ENCODE measurements around the gene COG4.
"Not testable (repeated sequence)": the region's sequence is repeated elsewhere in the genome, so short reads cannot be mapped to it uniquely, and the experiment has no call there.

Gene COG4

GRCh38 chr16:70523076-70523742 is at the start of gene COG4:
COG4 (minus strand) TSS chr16:70523554; CDS start chr16:70523543, 11 bp downstream.
- in situ Hi-C loops (cut with MboI; ENCODE audit: low sequenced_read_pairs) = no loop called here

GRCh38 chr16:70572926-70573270 is 49.5 kb upstream of the COG4 start:
- in situ Hi-C loops (cut with MboI; ENCODE audit: low sequenced_read_pairs) = no loop called here

- in situ Hi-C loops (cut with MboI; ENCODE audit: low sequenced_read_pairs) = no loop called here
Observed at GRCh38 chr16:70572050-70572925, 48.9 kb upstream of the COG4 start.

- in situ Hi-C loops (cut with MboI; ENCODE audit: low sequenced_read_pairs) = no loop called here
Observed at GRCh38 chr16:70571623-70572022, 48.3 kb upstream of the COG4 start.

- in situ Hi-C loops (cut with MboI; ENCODE audit: low sequenced_read_pairs) = no loop called here
Observed at GRCh38 chr16:70570967-70571570, 47.7 kb upstream of the COG4 start.

- in situ Hi-C loops (cut with MboI; ENCODE audit: low sequenced_read_pairs) = no loop called here
Observed at GRCh38 chr16:70569752-70570151, 46.4 kb upstream of the COG4 start.

- in situ Hi-C loops (cut with MboI; ENCODE audit: low sequenced_read_pairs) = no loop called here
Observed at GRCh38 chr16:70568601-70569237, 45.4 kb upstream of the COG4 start.

GRCh38 chr16:70565053-70565452 is 41.7 kb upstream of the COG4 start:
- in situ Hi-C loops (cut with MboI; ENCODE audit: low sequenced_read_pairs) = no loop called here

GRCh38 chr16:70563636-70564035 is 40.3 kb upstream of the COG4 start:
- in situ Hi-C loops (cut with MboI; ENCODE audit: low sequenced_read_pairs) = no loop called here

GRCh38 chr16:70561623-70562022 is 38.3 kb upstream of the COG4 start:
- in situ Hi-C loops (cut with MboI; ENCODE audit: low sequenced_read_pairs) = no loop called here

GRCh38 chr16:70556063-70556462 is 32.7 kb upstream of the COG4 start:
- in situ Hi-C loops (cut with MboI; ENCODE audit: low sequenced_read_pairs) = no loop called here

GRCh38 chr16:70553645-70554044 is 30.3 kb upstream of the COG4 start:
- in situ Hi-C loops (cut with MboI; ENCODE audit: low sequenced_read_pairs) = no loop called here

GRCh38 chr16:70552675-70553074 is 29.3 kb upstream of the COG4 start:
- in situ Hi-C loops (cut with MboI; ENCODE audit: low sequenced_read_pairs) = no loop called here

- in situ Hi-C loops (cut with MboI; ENCODE audit: low sequenced_read_pairs) = no loop called here
Observed at GRCh38 chr16:70551788-70552187, 28.4 kb upstream of the COG4 start.

- in situ Hi-C loops (cut with MboI; ENCODE audit: low sequenced_read_pairs) = no loop called here
Observed at GRCh38 chr16:70550082-70550481, 26.7 kb upstream of the COG4 start.

GRCh38 chr16:70548936-70549335 is 25.6 kb upstream of the COG4 start:
- in situ Hi-C loops (cut with MboI; ENCODE audit: low sequenced_read_pairs) = loop anchor here (10.0 kb wide), 1 partner anchor 284 kb away; no protein-coding TSS in a partner anchor

GRCh38 chr16:70544548-70544947 is 21.2 kb upstream of the COG4 start:
- in situ Hi-C loops (cut with MboI; ENCODE audit: low sequenced_read_pairs) = loop anchor here (10.0 kb wide), 1 partner anchor 280 kb away; no protein-coding TSS in a partner anchor

GRCh38 chr16:70540994-70541393 is 17.6 kb upstream of the COG4 start:
- in situ Hi-C loops (cut with MboI; ENCODE audit: low sequenced_read_pairs) = loop anchor here (10.0 kb wide), 1 partner anchor 276 kb away; no protein-coding TSS in a partner anchor

- in situ Hi-C loops (cut with MboI; ENCODE audit: low sequenced_read_pairs) = no loop called here
Observed at GRCh38 chr16:70534971-70535370, 11.6 kb upstream of the COG4 start.

GRCh38 chr16:70529954-70530353 is 6.6 kb upstream of the COG4 start:
- in situ Hi-C loops (cut with MboI; ENCODE audit: low sequenced_read_pairs) = not testable (repeated sequence)
